ENCODE results near the gene MAST2. TPM values are rescaled to one million over a fixed set of nuclear protein-coding genes. Genes with fewer than 3 reads are reported as not detected.

The MAST2 gene
- total RNA-seq, 4 donors from 2014 or later, result 31.1 to 76.9 (median 73.4) TPM

DNA sequence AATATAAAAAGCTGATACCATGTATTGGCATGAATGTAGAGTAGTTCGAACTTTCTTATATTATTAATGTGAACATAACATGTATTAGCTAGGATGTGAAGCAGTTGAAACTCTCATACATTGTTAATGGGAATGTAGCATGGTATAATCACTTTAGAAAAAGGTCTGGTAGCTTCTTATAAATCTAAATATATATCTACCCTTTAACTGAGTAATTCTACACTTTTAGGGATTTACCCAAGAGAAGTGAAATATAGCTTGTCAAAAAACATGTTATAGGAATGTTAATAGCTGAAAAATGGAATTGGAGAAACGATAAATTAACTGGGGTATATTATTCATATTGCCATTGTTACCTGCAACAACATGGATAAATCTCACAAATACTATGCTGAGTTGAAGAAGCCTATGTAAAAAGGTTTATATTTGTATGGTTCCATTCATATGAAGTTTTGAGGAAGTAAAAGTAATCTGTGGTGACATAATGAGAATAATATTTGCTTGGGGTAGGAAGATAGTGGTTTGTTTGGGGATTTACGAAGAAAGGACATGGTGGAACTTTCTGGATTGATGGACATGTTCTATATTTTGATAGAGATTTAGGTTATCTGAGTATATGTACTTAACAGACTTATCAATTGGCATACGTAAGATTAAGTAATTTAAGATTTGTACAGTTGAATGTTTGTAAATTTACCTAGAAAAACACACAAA is 76.6 kb downstream of the MAST2 start:
- no peak overlapping the region for H3K4me3 ChIP-seq
- TF ChIP-seq POLR2A (IDR thresholded peaks at IDR 0.05), result no peak
- TF ChIP-seq, protein P1, sequence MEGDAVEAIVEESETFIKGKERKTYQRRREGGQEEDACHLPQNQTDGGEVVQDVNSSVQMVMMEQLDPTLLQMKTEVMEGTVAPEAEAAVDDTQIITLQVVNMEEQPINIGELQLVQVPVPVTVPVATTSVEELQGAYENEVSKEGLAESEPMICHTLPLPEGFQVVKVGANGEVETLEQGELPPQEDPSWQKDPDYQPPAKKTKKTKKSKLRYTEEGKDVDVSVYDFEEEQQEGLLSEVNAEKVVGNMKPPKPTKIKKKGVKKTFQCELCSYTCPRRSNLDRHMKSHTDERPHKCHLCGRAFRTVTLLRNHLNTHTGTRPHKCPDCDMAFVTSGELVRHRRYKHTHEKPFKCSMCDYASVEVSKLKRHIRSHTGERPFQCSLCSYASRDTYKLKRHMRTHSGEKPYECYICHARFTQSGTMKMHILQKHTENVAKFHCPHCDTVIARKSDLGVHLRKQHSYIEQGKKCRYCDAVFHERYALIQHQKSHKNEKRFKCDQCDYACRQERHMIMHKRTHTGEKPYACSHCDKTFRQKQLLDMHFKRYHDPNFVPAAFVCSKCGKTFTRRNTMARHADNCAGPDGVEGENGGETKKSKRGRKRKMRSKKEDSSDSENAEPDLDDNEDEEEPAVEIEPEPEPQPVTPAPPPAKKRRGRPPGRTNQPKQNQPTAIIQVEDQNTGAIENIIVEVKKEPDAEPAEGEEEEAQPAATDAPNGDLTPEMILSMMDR (IDR thresholded peaks at IDR 0.05), result no peak
- TF ChIP-seq POLR2AphosphoS5 (IDR thresholded peaks at IDR 0.05), result no peak
- no peak for TF ChIP-seq EP300 (IDR thresholded peaks at IDR 0.05)
- no peaks in the 10 kb centered on the region for H3K27me3 ChIP-seq
- H3K4me1 ChIP-seq, result peaks cover 0 to 16% (median 0%) of the 10 kb centered on the region in 3 donors
- no peaks in the 10 kb centered on the region for H3K36me3 ChIP-seq
- ATAC-seq, result no peak
- WGBS, 2 donors (ENCODE audit: low coverage in 1 of 2), result 89 to 94% methylated on average over 4 of the region's 4 CpGs
- H3K27ac ChIP-seq, result no peak overlapping the region
- H3K9me3 ChIP-seq, result no peaks in the 10 kb centered on the region

GRCh38 chr1:45880930-45881329 is 77.5 kb downstream of the MAST2 start:
- Histone ChIP-seq H3K27me3 (no peaks in the 10 kb centered on the region), H3K36me3 (no peaks in the 10 kb centered on the region), H3K9me3 (no peaks in the 10 kb centered on the region), H3K27ac (no peak overlapping the region), H3K4me3 (no peak overlapping the region), H3K4me1 (peaks cover 0 to 16% (median 0%) of the 10 kb centered on the region in 3 donors)
- TF ChIP-seq POLR2A (IDR thresholded peaks at IDR 0.05) (no peak), EP300 (IDR thresholded peaks at IDR 0.05) (no peak), POLR2AphosphoS5 (IDR thresholded peaks at IDR 0.05) (no peak)
- TF ChIP-seq, protein P1 (IDR thresholded peaks at IDR 0.05), result no peak
- WGBS, 2 donors (ENCODE audit: low coverage in 1 of 2), result 62 to 75% methylated on average over 1 to 3 of the region's 3 CpGs
- ATAC-seq, result no peak

- 71% methylated on average over 1 of the region's 1 CpG; no CpG with 5 or more reads in 1 of the 2 donors for WGBS, 2 donors (ENCODE audit: low coverage in 1 of 2)
- no peak overlapping the region for H3K4me3 ChIP-seq
- TF ChIP-seq EP300 (IDR thresholded peaks at IDR 0.05) (no peak), POLR2A (IDR thresholded peaks at IDR 0.05) (no peak), POLR2AphosphoS5 (IDR thresholded peaks at IDR 0.05) (no peak)
- TF ChIP-seq, protein P1 (IDR thresholded peaks at IDR 0.05), result no peak
- no peaks in the 10 kb centered on the region for H3K27me3 ChIP-seq
- H3K4me1 ChIP-seq, result peaks cover 0 to 22% (median 0%) of the 10 kb centered on the region in 3 donors
- no peaks in the 10 kb centered on the region for H3K9me3 ChIP-seq
- peak overlapping the region in 1 of 4 donors; percentile 17 for H3K27ac ChIP-seq
- no peaks in the 10 kb centered on the region for H3K36me3 ChIP-seq
- ATAC-seq, result no peak
Measured at GRCh38 chr1:45883658-45884057, 80.2 kb downstream of the MAST2 start.

DNA sequence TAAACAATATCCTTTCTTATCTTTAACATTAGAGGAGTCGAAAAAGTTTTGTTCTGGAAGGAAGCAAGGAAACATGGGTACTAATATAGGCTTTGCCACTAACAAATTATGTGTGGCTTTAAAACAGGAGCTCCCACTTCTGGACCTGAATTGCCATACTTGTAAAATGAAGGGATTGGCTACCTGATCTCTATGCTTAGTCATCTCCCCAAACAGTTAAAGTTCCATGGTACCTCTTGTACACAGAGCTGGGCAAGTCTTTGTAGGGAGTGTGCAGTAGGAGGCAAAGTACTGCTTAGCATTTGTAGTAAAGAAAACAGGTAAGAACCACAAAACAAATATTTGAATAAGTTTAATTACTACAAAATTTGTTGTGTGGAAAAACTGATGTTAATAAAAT is 81.3 kb downstream of the MAST2 start:
- no peaks in the 10 kb centered on the region for H3K27me3 ChIP-seq
- no peak for ATAC-seq
- H3K36me3 ChIP-seq, result no peaks in the 10 kb centered on the region
- WGBS, 2 donors (ENCODE audit: low coverage in 1 of 2), result 44 to 53% methylated on average over 1 of the region's 1 CpG
- no peak for TF ChIP-seq POLR2A (IDR thresholded peaks at IDR 0.05)
- TF ChIP-seq, protein P1 (IDR thresholded peaks at IDR 0.05), result no peak
- TF ChIP-seq POLR2AphosphoS5 (IDR thresholded peaks at IDR 0.05), result no peak
- TF ChIP-seq EP300 (IDR thresholded peaks at IDR 0.05), result no peak
- no peak overlapping the region for H3K4me3 ChIP-seq
- H3K27ac ChIP-seq, result no peak overlapping the region
- peaks cover 0 to 22% (median 0%) of the 10 kb centered on the region in 3 donors for H3K4me1 ChIP-seq
- H3K9me3 ChIP-seq, result no peaks in the 10 kb centered on the region

- no peaks in the 10 kb centered on the region for H3K9me3 ChIP-seq
- H3K27ac ChIP-seq, result peak overlapping the region in 1 of 4 donors; percentile 10
- TF ChIP-seq POLR2A (IDR thresholded peaks at IDR 0.05) (no peak), POLR2AphosphoS5 (IDR thresholded peaks at IDR 0.05) (no peak), EP300 (IDR thresholded peaks at IDR 0.05) (no peak)
- TF ChIP-seq, protein P1 (IDR thresholded peaks at IDR 0.05), result no peak
- WGBS, 2 donors (ENCODE audit: low coverage in 1 of 2), result 69 to 78% methylated on average over 2 of the region's 2 CpGs
- H3K4me3 ChIP-seq, result no peak overlapping the region
- ATAC-seq, result no peak
- H3K27me3 ChIP-seq, result no peaks in the 10 kb centered on the region
- peaks cover 0 to 25% (median 0%) of the 10 kb centered on the region in 3 donors for H3K4me1 ChIP-seq
- H3K36me3 ChIP-seq, result no peaks in the 10 kb centered on the region
Measured at GRCh38 chr1:45886229-45886628, 82.8 kb downstream of the MAST2 start.
